HG03354 (cell line): Measurements from ENCODE around the gene VAV2.

Experiments
- ATAC-seq: cut with Tn5 transposase; IDR thresholded peaks from one replicate; pipeline ENCODE4 v1.9.1; 2021; ENCODE audit warnings: mild to moderate bottlenecking; ENCODE audit not compliant: unreplicated experiment, poor library complexity, severe bottlenecking

The VAV2 gene

DNA sequence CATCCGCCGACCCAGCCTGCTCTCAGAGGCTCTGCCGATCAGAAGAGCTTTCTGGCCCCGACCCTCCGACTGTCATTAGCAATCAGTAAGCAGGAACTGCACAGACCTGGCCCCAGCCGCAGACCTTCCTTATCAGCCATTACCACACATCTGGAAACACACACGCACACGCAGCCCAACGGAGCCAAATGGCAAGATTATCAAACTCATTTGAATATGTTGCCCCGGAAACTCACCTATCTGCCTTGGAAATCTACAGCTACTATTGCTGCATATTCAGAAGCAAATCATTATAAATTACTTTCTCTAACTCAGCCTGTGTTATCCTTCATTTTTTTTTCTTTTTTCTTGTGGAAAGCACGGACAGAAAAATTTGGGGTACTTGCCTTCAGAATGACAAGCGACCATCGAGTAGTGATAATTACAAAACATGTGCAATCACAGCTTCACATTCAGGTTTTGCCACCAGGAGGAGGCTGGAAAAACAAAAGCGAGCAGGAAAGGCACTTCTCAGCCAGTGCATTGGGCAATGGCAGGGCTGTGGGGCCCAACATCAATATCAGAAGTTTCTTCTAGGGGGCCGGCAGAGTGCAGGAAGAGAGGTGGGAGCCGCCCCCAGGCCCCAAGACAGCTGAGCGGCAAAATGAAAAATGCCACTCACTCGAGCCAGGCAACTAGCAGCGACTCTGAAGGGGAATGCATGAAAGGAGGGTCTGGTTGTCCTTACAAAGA, 122.3 kb downstream of the VAV2 start:
- ATAC-seq: no peak

DNA sequence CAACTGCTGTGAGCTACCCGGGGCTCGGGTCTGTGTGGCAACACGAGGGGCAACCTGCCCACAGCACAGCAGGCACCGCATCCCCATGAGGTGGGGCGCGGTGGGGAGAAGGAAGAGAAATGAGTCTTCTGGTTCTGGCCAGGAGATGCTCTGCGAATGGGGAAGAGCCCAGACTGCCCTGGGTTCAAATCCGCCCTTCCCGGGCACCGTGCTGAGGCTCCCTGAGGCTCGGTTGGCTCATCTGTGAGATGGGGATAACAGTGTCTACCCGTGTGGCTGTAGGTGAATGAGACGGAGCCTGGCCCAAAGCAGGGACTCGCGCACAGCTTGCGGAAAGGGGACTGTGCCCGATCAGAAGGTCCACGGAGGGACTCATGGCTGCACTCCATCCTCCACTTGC, 123.9 kb downstream of the VAV2 start:
- ATAC-seq: no peak

DNA sequence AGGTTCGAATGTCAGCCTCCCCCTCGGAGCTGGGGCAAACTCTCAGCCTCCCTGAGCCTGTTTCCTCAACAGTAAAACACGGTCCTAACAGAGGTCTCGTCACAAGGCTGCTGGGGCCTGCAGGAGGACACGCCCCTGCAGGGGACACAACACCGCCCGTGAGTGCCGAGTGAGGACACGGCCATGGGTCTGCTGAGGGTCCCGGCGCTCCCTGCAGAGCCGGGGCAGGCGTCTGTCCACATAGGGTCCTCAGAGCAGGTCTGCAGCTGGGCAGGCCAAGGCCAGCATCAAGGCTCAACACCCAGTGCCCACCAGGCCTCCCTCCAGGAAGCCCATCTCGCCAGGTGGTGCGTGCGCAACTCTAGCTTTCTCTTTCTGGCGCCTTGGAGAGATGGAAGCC, 125.2 kb downstream of the VAV2 start:
- no peak for ATAC-seq

DNA sequence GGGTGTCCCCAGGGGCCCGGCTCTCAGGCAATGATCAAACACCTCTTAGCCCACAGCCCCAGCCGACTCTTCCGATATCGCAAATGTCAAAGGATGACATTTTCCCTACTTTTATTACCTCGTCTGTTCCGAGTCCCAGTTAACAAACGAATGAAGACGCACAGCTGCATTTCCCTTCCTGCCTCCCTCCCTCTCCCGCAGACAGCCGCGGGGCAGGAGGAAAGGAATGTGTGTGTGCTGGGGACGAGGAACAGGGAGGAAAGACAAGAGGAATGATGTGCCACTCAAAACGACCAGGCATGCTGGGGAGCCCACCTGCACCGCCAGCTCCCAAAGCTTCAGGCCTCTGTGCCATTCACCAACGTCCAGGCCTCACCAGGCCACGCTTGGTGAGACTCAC, 128.1 kb downstream of the VAV2 start:
- ATAC-seq: no peak

DNA sequence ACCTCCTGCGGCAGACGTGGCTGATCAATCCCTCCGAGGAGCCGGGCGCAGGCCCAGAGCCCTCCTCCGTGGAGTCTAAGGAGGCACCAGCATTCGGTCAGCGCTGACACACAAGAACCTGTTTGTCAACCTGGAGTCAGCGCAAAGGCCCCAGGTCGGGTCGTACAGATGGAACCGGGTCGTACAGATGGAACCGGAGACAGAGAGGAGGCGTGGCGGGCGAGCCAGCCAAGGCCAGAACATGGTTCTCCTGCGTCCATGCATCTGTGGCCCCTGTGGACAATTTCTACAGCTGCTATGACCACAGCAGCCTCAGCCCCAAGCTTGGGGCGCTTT, 128.9 kb downstream of the VAV2 start:
- no peak for ATAC-seq

DNA sequence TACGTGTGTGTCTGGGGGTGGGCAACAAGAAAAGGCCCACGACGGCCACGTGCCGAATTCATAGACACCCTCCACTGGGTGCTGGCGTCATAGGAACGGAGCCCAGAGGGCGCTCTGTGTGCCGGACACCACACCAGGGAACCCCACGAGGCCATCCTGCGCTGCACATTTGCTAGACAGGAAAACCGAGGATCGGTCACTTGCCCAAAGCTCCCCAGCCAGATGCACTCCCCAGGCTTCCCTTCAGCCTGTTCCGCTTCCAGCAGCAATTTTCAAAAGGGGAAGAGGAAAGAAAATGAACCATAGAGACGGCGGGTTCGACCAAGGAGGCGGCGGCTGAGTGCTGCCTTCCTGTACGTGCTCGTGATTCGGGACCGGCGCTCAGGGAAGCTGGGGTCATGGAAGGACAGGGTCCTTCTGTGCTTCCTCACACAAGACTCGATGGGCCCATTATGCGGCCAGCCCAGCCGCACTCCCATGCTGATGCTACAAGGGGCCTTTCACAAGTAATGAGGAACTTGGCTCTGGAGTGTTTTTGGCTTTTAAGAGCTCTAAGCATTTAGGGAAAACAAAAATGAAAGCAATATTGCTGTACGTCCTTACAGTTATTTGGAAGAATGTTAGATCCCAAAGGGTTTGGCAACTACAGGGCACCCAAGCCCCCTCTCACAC, 129.4 kb downstream of the VAV2 start:
- ATAC-seq: no peak

GRCh38 chr9:133861692-133862091, 130.4 kb downstream of the VAV2 start:
- no peak for ATAC-seq

DNA sequence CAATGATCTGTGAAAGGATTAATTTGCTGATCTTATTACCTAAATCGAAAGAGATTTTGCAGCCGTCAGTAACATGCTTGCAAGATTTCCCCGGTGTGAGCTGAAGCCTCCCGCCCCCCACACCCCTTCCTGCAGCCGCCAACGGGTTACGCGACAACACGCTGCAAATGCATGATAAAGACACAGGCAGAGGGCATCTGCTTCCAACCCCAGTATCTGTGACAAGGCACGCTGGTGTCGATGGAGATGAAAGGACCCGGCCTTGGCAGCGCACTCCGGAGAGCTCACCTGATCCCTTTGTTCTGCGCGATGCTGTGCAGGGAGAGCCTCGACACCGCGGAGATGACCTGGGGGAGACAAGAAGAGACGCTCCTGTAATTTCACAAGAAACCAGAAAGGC, 131.0 kb downstream of the VAV2 start:
- no peak for ATAC-seq

- no peak for ATAC-seq
These were observed 133.4 kb downstream of the VAV2 start for GRCh38 chr9:133858771-133859170.

DNA sequence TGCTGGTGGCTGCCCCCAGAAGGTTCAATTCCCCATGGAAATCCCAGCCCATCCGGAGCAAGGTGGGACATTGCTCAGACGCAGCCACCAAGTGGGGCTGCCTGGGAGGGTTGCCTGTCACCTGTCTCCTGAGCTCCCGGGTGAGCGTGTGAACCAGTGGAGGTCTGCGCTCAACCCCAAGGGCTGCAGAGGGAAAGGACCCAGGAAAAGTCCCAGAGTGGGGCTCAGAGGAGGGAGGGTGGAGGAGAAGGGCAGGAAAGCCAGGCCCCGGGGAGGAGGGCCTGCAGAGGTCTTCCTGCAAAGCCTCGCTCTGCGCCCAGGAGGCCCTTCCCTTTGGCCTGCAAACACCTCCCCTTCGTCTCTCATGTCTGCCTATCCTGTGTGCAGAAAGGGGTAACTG, 134.5 kb downstream of the VAV2 start:
- ATAC-seq: no peak

DNA sequence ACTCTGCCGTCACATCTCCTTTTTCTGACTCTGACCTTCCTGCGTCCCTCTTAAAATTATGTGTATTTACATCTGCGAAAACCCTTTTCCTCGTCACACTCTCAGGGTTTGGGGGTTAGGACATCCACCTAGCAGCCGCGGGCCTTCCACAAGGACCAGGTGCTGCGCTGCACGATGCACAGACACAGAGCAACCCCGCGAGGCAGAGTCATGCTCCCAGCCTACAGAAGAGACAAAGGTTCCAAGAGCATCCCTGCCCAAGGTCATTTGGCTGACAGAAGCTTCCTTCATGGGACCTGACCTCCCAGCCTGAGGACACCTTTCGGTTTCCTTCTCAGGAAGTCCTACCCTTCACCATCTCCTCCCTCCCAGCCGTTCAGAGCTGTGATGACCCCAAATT, 135.3 kb downstream of the VAV2 start:
- ATAC-seq: no peak

DNA sequence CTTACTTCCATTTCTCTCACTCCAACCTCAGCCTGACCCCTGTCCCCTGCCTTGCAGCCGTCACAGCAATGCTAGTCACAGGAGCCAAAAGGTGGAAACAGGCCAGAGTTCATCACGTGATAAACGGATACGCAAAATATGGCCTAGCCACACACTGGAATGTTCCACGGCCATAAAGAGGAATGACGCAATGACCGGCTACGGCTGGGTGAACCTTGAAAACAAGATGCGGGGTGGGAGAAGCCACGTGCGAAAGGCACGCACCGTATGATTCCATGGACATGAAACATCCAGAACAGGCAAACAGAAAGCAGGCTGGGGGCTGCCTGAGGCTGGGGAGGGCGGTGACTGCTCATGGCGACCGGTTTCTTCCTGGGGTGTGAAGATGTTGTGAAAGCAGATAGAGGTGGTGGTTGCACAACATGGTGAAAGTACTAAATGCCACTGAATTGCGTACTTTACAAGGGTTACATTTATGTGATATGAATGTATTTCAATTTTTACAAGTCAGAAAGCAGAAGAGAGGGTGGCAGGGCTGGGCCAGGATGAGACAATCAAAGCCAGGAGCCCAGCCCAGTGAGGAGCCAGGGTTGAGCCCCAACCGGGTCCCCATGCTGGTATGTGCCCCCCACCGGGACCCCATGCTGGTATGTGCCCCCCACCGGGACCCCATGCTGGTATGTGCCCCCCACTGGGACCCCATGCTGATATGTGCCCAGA, 136.2 kb downstream of the VAV2 start:
- no peak for ATAC-seq

- no peak for ATAC-seq
These were observed 136.8 kb downstream of the VAV2 start for GRCh38 chr9:133855371-133855770.

GRCh38 chr9:133854765-133855164, 137.4 kb downstream of the VAV2 start:
- no peak for ATAC-seq

- ATAC-seq: no peak
These were observed 138.1 kb downstream of the VAV2 start for GRCh38 chr9:133854048-133854447.

- ATAC-seq: no peak
These were observed 138.8 kb downstream of the VAV2 start for GRCh38 chr9:133853331-133853730.

DNA sequence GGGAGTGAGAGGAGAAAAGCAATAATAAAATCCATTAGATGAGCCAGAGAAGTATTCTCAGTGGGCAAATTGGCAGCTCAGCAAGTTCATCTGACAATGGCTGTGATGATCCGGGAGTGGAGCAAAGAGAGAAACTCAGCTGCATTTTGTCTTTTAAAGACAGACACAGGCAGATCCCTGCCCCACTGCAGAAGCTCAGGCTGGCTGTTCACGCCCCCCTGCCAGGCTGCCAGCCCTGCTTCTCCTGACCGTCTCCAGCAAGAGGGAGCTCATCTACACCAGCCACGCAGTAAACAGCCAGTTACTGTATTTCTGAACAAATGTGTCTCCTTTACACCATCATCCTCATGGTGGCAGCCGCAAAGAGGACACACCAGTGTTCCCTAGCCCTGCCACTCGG, 139.7 kb downstream of the VAV2 start:
- ATAC-seq: no peak

- ATAC-seq: no peak
These were observed 140.4 kb downstream of the VAV2 start for GRCh38 chr9:133851693-133852092.

DNA sequence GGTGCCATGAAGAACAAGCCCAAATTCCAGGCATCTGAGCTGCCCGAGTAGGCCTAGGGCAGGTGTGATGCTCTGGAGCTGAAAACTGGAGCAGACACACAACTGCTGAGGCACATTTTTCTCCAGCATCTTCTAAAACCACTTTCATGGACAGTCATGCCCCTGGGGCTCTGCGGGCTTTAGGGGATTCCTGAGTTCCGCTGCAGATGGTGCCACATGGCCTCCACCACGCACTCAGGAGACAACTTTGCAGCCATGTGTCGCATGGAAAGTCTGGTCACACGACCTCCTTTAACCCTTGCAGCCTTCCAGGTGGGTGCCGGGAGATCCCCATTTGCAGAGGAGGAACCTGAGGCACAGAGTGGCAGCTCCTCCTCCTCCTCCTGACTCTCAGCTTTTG, 141.2 kb downstream of the VAV2 start:
- no peak for ATAC-seq

- ATAC-seq: no peak
These were observed 142.0 kb downstream of the VAV2 start for GRCh38 chr9:133850161-133850560.

DNA sequence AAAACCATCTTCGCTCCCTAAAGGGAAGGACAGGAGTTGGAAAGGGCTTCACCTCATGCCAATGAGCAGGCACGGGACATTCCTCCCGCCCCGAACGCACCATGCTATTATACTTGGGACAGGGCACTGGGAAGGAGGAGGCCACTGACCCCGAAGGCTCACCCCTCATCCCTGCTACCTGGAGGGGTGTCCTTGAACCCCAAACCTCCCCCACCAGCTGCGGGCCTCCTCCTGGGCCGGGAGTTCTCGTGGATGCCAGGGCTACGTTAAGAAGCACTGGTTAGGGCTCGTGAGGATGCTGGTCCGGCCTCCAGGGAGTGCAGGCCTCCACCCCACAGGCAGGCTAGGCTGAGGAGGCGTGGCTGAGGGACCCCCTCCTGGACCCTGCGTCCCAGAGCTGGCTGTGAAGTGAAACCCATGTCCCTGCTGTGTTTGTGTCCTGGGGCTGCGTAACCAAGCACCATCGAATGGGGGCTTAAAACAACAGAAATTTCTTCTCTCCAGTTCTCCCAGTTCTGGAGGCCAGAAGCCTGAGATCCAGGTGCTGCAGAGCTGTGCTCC, 142.9 kb downstream of the VAV2 start:
- no peak for ATAC-seq
